PC-9 (cell line): ENCODE data around the gene SHE. TPM values are rescaled to one million over a fixed set of nuclear protein-coding genes. Genes with fewer than 3 reads are reported as not detected.

Experiments
- BruUV-seq: library from RNA; stranded (reverse); fragments of 400-500 nt; replicated peaks from 2 replicates; lab custom pipeline; 2021; lab: Mats Ljungman, UMichigan
- CTCF ChIA-PET: fragments of 300-600 bp; sonication (Branson Sonifier 250); formaldehyde crosslinking; loops from one replicate; lab custom pipeline; 2022; ENCODE audit warnings: antibody characterized with exemption; lab: Charles Lee
- POLR2A ChIA-PET: fragments of 300-600 bp; sonication (Branson Sonifier 250); formaldehyde crosslinking; loops from one replicate; lab custom pipeline; 2022; ENCODE audit warnings: antibody characterized with exemption; ENCODE audit not compliant: unreplicated experiment; lab: Charles Lee
- DNase-seq, 2 experiments: peaks; one replicate each; pipeline versions ENCODE4 v3.0.0 to v3.0.0-alpha.2; 2015 to 2022; ENCODE audit warnings: mixed read lengths in 1 of 2
- H2AFZ ChIP-seq: fragments of 200-600 bp; sonication (generic); 2 replicates; pipeline ENCODE4 v1.8.1; 2017; ENCODE audit warnings: antibody characterized with exemption
- H3F3A ChIP-seq: fragments of 200-600 bp; sonication (generic); 2 replicates; pipeline ENCODE4 v1.8.1; 2017; ENCODE audit warnings: antibody characterized with exemption, mild to moderate bottlenecking, low read depth; ENCODE audit not compliant: insufficient read depth
- H3K27ac ChIP-seq: fragments of 200-600 bp; sonication (generic); 2 replicates; pipeline ENCODE4 v1.6.1; 2016; ENCODE audit warnings: mixed run types
- H3K27me3 ChIP-seq: fragments of 200-600 bp; sonication (generic); 2 replicates; pipeline ENCODE4 v1.6.1; 2016; ENCODE audit warnings: low read depth, mixed run types; ENCODE audit not compliant: insufficient read depth
- H3K36me3 ChIP-seq: fragments of 200-600 bp; sonication (generic); 2 replicates; pipeline ENCODE4 v1.6.1; 2016; ENCODE audit warnings: low read depth, mixed run types
- H3K4me1 ChIP-seq: fragments of 200-600 bp; sonication (generic); replicated peaks from 2 replicates; pipeline ENCODE4 v1.6.1; 2016; ENCODE audit warnings: mixed run types; ENCODE audit not compliant: insufficient read depth
- H3K4me2 ChIP-seq: fragments of 200-600 bp; sonication (generic); 2 replicates; pipeline ENCODE4 v1.6.1; 2017; ENCODE audit warnings: mixed run types
- H3K4me3 ChIP-seq: fragments of 200-600 bp; sonication (generic); 2 replicates; pipeline ENCODE4 v1.6.1; 2016; ENCODE audit warnings: mixed run types
- H3K79me2 ChIP-seq: fragments of 200-600 bp; sonication (generic); 2 replicates; pipeline ENCODE4 v1.6.1; 2017; ENCODE audit warnings: low read depth, mixed run types
- H3K9me2 ChIP-seq: fragments of 200-600 bp; sonication (generic); 2 replicates; pipeline ENCODE4 v1.8.1; 2017; ENCODE audit warnings: mild to moderate bottlenecking; ENCODE audit not compliant: insufficient read depth
- H3K9me3 ChIP-seq: fragments of 200-600 bp; sonication (generic); 2 replicates; pipeline ENCODE4 v1.8.1; 2016; ENCODE audit warnings: low read depth; ENCODE audit not compliant: insufficient read depth
- H4K20me1 ChIP-seq: fragments of 200-600 bp; sonication (generic); 2 replicates; pipeline ENCODE4 v1.8.1; 2017; ENCODE audit not compliant: insufficient read depth
- EZH2 ChIP-seq: fragments of 200-600 bp; sonication (generic); IDR thresholded peaks from 2 replicates; pipeline ENCODE4 v1.8.0; 2017; ENCODE audit warnings: antibody characterized with exemption, low read depth
- intact Hi-C: fragments of 100-400 bp; cut with micrococcal nuclease; formaldehyde crosslinking; loops from one replicate; pipeline ENCODE4 v1.10.0; 2022; ENCODE audit not compliant: unreplicated experiment
- total RNA-seq: library from RNA; stranded (reverse); gene quantifications from 2 replicates; pipeline ENCODE4 v1.2.3, GENCODE V29; 2021
- TF ChIP-seq, protein P1 (sequence below): fragments of 200-600 bp; sonication (generic); conservative IDR thresholded peaks from 2 replicates; pipeline ENCODE4 v1.6.1; 2017; ENCODE audit warnings: mixed run types, antibody characterized with exemption, mild to moderate bottlenecking, moderate library complexity

SHE gene
- total RNA-seq, 1 experiment from 2014 or later, result not detected

DNA sequence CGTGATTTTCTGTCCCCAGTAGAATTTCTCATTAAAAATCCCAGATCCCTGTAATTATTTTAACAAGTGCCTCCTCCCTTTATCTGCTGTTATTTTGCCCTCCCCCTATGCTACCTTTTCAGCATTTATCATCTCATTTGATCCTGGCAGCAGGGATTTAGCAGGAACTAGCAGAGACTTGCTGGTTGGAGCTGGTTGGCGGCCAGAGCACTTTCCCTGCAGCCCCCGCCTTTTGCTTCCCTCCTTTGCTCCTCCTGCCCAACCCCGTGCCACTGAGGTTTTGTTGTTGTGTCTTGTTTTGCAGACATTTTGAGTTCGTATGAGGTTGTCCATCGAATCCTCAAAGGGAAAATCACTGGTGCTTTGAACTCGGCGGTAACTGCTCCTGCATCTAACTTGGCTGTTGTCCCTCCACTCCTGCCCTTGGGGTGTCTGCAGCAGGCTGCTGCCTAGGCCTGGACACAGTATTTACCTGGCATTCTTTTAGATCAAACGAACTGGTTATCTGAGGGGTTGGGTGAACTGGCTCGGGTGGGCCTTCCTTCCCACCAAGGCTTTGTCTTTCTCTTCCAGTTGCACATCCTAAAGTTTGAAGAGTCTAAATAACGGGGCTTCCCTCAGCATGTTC lies 45.0 kb upstream of the SHE start:
- Histone ChIP-seq H3F3A (peaks cover 15% of the 10 kb centered on the region; the same call in 1 of the 2 replicates), H3K27ac (no peak overlapping the region), H3K4me2 (no peak overlapping the region), H3K9me3 (no peaks in the 10 kb centered on the region), H3K4me3 (no peak overlapping the region), H3K4me1 (no peaks in the 10 kb centered on the region), H2AFZ (no peak overlapping the region), H3K36me3 (peaks cover 11% of the 10 kb centered on the region), H3K27me3 (peaks cover 25% of the 10 kb centered on the region), H3K9me2 (no peaks in the 10 kb centered on the region), H4K20me1 (no peaks in the 10 kb centered on the region; the same call in none of the 2 replicates), H3K79me2 (no peaks in the 10 kb centered on the region)
- no peak for TF ChIP-seq EZH2
- TF ChIP-seq, protein P1, sequence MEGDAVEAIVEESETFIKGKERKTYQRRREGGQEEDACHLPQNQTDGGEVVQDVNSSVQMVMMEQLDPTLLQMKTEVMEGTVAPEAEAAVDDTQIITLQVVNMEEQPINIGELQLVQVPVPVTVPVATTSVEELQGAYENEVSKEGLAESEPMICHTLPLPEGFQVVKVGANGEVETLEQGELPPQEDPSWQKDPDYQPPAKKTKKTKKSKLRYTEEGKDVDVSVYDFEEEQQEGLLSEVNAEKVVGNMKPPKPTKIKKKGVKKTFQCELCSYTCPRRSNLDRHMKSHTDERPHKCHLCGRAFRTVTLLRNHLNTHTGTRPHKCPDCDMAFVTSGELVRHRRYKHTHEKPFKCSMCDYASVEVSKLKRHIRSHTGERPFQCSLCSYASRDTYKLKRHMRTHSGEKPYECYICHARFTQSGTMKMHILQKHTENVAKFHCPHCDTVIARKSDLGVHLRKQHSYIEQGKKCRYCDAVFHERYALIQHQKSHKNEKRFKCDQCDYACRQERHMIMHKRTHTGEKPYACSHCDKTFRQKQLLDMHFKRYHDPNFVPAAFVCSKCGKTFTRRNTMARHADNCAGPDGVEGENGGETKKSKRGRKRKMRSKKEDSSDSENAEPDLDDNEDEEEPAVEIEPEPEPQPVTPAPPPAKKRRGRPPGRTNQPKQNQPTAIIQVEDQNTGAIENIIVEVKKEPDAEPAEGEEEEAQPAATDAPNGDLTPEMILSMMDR, result no peak
- no TSS peak for BruUV-seq
- ChIA-PET POLR2A (interaction anchor here (0.6 kb wide), 1 partner anchor 354 kb away, joined by 4 read pairs; no protein-coding TSS in a partner anchor), CTCF (interaction anchor here (0.6 to 1.2 kb wide), 4 partner anchors 67 to 385 kb away, joined by 3 to 12 read pairs (median 4); a partner anchor contains a TSS)
- intact Hi-C loops, result loop anchor here (2.0 to 5.0 kb wide), 3 partner anchors 140 to 360 kb away; partner anchors contain the start of gene IL6R
- DNase-seq, result no peak

DNA sequence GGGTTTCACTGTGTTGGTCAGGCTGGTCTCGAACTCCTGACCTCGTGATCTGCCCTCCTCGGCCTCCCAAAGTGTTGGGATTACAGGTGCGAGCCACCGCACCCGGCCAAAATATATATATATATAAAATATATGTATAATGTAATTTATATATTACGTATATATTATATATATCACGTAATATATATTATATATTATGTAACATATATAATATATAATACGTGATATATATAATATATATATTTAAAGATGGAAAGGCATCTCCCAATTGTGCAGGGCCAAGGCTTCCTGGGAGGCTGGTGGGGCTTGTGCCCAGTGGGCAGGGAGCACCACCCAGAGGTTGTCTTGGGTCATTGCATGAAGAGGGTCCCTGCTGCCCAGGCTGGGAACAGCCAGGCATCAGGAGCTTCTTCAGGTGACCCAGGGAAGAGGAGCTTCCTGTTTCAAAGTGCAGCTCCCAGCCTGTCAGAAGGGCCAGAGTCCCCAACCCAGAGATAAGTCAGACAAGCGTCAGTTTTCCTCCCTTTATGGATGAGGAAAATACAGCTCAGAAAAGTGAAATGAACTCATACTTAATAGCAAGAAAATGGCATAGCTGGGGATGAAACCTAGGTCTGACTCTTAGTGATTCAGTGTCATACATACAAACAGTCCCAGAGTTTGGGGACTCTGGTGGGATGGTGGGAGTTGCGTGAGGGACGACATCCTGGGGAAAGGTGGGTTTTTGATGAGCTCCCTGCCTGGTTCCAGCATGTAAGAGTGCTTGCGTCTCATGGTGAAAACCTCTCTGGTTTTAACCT lies 44.3 kb upstream of the SHE start:
- ChIA-PET POLR2A (interaction anchor here (0.6 to 0.8 kb wide), 3 partner anchors 129 to 365 kb away, joined by 3 to 9 read pairs (median 4); no protein-coding TSS in a partner anchor), CTCF (interaction anchor here (0.6 to 1.2 kb wide), 4 partner anchors 66 to 386 kb away, joined by 3 to 12 read pairs (median 4); a partner anchor contains a TSS)
- no peak overlapping the region for H3K4me2 ChIP-seq
- no TSS peak for BruUV-seq
- H3K9me2 ChIP-seq, result no peaks in the 10 kb centered on the region
- no peaks in the 10 kb centered on the region for H3K9me3 ChIP-seq
- no peaks in the 10 kb centered on the region for H3K4me1 ChIP-seq
- H3K27ac ChIP-seq, result no peak overlapping the region
- intact Hi-C loops, result loop anchor here (1.0 to 5.0 kb wide), 4 partner anchors 66 to 360 kb away; partner anchors contain the start of gene IL6R
- peaks cover 11% of the 10 kb centered on the region for H3K36me3 ChIP-seq
- no peak overlapping the region for H3K4me3 ChIP-seq
- no peak overlapping the region for H2AFZ ChIP-seq
- peaks cover 33% of the 10 kb centered on the region for H3K27me3 ChIP-seq
- peaks cover 15% of the 10 kb centered on the region; the same call in 1 of the 2 replicates for H3F3A ChIP-seq
- peak; percentile 39 to 66 for DNase-seq
- H3K79me2 ChIP-seq, result no peaks in the 10 kb centered on the region
- TF ChIP-seq, protein P1, result peak; percentile 85
- no peak for TF ChIP-seq EZH2
- H4K20me1 ChIP-seq, result no peaks in the 10 kb centered on the region; the same call in none of the 2 replicates

DNA sequence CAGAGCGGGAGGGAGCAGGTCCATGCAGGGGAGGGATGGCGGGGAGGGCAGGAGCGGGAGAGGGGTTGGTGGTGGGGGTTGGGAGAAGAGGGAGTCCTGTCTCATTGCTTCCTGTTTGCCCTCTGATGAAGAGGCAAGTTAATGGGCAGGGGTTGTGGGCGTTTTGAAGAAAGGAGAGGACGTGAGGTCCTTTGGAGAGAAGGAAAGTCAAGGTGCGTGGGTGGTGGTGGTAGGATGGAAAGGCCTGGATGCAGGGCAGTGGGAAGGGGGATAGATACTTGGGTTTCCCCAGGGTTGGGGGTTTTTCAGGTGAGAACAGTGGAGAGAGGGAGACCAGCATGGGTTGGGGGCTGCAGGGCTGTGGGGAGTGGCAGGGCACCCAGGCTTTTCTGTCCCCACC lies 39.0 kb upstream of the SHE start:
- CTCF ChIA-PET, result interaction anchor here (0.6 kb wide), 1 partner anchor 133 kb away, joined by 3 read pairs; no protein-coding TSS in a partner anchor
- no TSS peak for BruUV-seq

More for the DNA sequence above, 39.0 kb upstream of the SHE start:
- no peaks in the 10 kb centered on the region for H3K36me3 ChIP-seq
- intact Hi-C loops, result no loop called here
- no peaks in the 10 kb centered on the region for H3K9me3 ChIP-seq
- no peak overlapping the region for H3K4me3 ChIP-seq
- H3F3A ChIP-seq, result no peaks in the 10 kb centered on the region
- H2AFZ ChIP-seq, result no peak overlapping the region
- no peak for DNase-seq
- no peaks in the 10 kb centered on the region; the same call in 1 of the 2 replicates for H4K20me1 ChIP-seq
- POLR2A ChIA-PET, result no interaction called here
- TF ChIP-seq, protein P1, result no peak
- TF ChIP-seq EZH2, result no peak
- no peak overlapping the region for H3K4me2 ChIP-seq
- no peaks in the 10 kb centered on the region for H3K4me1 ChIP-seq
- no peak overlapping the region for H3K27ac ChIP-seq
- H3K9me2 ChIP-seq, result no peaks in the 10 kb centered on the region
- peaks cover 73% of the 10 kb centered on the region for H3K27me3 ChIP-seq
- no peaks in the 10 kb centered on the region for H3K79me2 ChIP-seq
